ENCODE data around the gene PRKRIP1.

DNA sequence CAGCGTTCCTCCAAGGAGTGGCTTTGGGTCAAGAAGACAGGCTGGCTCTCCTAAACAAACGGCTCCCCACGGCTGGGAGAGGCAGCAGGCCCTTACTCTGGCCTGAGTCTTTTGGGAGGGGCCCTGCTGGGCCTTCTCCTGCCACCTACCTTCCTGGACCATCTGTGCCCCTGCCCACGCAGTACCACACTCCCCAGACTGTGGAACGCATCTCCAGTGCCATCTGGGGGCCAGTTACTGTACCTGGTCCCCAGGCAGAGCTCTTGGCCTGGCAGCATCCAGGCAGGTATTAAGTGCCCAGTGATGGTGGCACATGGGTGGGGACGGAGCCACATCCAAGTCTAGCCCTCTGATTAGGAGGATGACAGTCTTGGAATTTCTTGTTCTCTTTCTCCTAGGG lies 54.1 kb downstream of the PRKRIP1 start:
- TF ChIP-seq, protein P1, sequence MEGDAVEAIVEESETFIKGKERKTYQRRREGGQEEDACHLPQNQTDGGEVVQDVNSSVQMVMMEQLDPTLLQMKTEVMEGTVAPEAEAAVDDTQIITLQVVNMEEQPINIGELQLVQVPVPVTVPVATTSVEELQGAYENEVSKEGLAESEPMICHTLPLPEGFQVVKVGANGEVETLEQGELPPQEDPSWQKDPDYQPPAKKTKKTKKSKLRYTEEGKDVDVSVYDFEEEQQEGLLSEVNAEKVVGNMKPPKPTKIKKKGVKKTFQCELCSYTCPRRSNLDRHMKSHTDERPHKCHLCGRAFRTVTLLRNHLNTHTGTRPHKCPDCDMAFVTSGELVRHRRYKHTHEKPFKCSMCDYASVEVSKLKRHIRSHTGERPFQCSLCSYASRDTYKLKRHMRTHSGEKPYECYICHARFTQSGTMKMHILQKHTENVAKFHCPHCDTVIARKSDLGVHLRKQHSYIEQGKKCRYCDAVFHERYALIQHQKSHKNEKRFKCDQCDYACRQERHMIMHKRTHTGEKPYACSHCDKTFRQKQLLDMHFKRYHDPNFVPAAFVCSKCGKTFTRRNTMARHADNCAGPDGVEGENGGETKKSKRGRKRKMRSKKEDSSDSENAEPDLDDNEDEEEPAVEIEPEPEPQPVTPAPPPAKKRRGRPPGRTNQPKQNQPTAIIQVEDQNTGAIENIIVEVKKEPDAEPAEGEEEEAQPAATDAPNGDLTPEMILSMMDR (IDR thresholded peaks at IDR 0.05), result no peak
- TF ChIP-seq, protein P2, sequence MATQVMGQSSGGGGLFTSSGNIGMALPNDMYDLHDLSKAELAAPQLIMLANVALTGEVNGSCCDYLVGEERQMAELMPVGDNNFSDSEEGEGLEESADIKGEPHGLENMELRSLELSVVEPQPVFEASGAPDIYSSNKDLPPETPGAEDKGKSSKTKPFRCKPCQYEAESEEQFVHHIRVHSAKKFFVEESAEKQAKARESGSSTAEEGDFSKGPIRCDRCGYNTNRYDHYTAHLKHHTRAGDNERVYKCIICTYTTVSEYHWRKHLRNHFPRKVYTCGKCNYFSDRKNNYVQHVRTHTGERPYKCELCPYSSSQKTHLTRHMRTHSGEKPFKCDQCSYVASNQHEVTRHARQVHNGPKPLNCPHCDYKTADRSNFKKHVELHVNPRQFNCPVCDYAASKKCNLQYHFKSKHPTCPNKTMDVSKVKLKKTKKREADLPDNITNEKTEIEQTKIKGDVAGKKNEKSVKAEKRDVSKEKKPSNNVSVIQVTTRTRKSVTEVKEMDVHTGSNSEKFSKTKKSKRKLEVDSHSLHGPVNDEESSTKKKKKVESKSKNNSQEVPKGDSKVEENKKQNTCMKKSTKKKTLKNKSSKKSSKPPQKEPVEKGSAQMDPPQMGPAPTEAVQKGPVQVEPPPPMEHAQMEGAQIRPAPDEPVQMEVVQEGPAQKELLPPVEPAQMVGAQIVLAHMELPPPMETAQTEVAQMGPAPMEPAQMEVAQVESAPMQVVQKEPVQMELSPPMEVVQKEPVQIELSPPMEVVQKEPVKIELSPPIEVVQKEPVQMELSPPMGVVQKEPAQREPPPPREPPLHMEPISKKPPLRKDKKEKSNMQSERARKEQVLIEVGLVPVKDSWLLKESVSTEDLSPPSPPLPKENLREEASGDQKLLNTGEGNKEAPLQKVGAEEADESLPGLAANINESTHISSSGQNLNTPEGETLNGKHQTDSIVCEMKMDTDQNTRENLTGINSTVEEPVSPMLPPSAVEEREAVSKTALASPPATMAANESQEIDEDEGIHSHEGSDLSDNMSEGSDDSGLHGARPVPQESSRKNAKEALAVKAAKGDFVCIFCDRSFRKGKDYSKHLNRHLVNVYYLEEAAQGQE (IDR thresholded peaks at IDR 0.05; ENCODE audit: insufficient read depth in 1 of 2, low read depth in 2 of 2, low read length in 1 of 2), result no peak
- no peak for TF ChIP-seq POLR2AphosphoS5 (IDR thresholded peaks at IDR 0.05; ENCODE audit: low read depth, low read length)

All from Panc1 (cell line).